Adrenal gland (tissue), 5 donors: ENCODE measurements around the gene DHRS7B.

Experiments used
- POLR2A ChIP-seq, 2 donors: fragments of 450-650 bp; IDR thresholded peaks; one replicate each; pipeline ENCODE4 v1.6.1; 2017; ENCODE audit warnings: antibody characterized with exemption in 2 of 2, mild to moderate bottlenecking in 2 of 2, moderate library complexity in 1 of 2
- TF ChIP-seq, protein P1 (sequence below), 6 experiments: fragments of 450-650 bp in 4 of 6; fragments of 200-600 bp in 2 of 6; sonication (generic) in 1 of 6; IDR thresholded peaks; 1 replicate in 5 of 6; 2 replicates in 1 of 6; pipeline versions ENCODE4 v1.5.1 to v1.8.0; 2016 to 2021; ENCODE audit warnings: antibody characterized with exemption in 6 of 6, mild to moderate bottlenecking in 2 of 6, moderate library complexity in 1 of 6
- donor health status: DM: no; HTN: no; CAD: no.

DNA sequence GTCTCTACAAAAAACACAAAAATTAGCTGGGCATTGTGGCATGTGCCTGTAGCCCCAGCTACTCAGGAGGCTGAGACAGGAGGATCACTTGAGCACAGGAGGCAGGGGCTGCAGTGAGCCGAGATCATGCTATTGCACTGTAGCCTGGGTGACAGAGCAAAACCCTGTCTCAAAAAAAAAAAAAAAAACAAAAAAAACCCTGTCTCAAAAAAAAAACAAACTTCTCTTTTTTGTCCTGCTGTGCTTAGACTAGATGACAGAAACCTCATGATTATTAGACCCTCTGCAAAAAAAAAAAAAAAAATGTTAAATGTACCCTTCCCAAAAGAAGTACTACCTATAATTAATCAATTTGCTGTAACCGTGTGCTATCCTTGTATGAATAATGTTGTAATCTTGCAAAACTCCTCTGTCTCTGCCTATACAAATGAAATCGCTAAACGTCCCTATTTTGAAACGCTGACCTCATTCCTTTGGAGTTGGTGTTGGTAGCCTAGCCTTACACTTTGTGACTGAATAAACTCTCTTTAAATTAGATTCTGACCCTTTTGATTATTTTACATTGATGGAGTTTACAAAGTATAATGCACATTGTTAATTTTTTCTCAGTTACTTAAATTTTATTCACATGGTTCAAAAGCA, 13.6 kb upstream of the DHRS7B start:
- TF ChIP-seq, protein P1, sequence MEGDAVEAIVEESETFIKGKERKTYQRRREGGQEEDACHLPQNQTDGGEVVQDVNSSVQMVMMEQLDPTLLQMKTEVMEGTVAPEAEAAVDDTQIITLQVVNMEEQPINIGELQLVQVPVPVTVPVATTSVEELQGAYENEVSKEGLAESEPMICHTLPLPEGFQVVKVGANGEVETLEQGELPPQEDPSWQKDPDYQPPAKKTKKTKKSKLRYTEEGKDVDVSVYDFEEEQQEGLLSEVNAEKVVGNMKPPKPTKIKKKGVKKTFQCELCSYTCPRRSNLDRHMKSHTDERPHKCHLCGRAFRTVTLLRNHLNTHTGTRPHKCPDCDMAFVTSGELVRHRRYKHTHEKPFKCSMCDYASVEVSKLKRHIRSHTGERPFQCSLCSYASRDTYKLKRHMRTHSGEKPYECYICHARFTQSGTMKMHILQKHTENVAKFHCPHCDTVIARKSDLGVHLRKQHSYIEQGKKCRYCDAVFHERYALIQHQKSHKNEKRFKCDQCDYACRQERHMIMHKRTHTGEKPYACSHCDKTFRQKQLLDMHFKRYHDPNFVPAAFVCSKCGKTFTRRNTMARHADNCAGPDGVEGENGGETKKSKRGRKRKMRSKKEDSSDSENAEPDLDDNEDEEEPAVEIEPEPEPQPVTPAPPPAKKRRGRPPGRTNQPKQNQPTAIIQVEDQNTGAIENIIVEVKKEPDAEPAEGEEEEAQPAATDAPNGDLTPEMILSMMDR (IDR thresholded peaks at IDR 0.05): no peak
- no peak for TF ChIP-seq POLR2A (IDR thresholded peaks at IDR 0.05)
